ENCODE measurements around the gene BCAS1. TPM values are rescaled to one million over a fixed set of nuclear protein-coding genes. Genes with fewer than 3 reads are reported as not detected.

BCAS1 gene
- total and polyA plus RNA-seq, 10 of the 15 experiments (the other 5 are each of a cell fraction or from before 2014, with no cell fraction given) = 0.21 to 1.4 (median 0.55) TPM

DNA sequence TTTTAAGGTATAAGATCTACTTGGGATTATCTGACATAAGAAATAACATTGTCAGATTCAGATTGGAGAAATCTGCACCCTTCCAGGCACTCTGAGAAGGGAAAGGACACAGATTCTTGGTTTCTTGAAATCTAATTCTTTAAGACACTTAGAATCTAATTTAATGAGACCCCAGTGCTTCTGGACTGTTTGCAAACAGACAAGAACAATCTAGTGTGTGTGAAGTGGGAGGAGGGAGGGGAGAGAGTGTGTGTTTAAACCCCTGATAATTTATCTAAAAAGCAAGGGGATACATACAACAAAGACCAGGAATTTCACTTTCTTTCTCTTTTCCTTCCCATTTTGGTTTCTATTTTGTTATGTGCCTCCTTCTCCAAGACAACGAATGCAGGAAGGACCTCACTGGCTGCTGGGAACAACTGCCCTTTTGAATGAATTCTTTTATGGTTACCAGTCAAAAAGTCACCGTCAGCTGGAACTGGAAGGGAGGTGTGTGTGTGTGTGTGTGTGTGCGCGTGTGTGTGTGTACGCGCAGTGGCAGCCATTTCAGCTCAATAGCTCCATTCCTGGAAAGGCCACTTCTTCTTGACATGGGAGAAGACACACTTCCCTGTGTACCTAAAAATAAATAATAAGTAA, 129.4 kb downstream of the BCAS1 start (continued):
- TF ChIP-seq, protein P1, sequence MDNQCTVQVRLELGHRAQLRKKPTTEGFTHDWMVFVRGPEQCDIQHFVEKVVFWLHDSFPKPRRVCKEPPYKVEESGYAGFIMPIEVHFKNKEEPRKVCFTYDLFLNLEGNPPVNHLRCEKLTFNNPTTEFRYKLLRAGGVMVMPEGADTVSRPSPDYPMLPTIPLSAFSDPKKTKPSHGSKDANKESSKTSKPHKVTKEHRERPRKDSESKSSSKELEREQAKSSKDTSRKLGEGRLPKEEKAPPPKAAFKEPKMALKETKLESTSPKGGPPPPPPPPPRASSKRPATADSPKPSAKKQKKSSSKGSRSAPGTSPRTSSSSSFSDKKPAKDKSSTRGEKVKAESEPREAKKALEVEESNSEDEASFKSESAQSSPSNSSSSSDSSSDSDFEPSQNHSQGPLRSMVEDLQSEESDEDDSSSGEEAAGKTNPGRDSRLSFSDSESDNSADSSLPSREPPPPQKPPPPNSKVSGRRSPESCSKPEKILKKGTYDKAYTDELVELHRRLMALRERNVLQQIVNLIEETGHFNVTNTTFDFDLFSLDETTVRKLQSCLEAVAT (IDR thresholded peaks at IDR 0.05) = peak; percentile 20; the same call in 1 of the 2 replicates
- TF ChIP-seq RB1 (IDR thresholded peaks at IDR 0.05; ENCODE audit: borderline replicate concordance) (no peak), POLR2A (IDR thresholded peaks at IDR 0.05; ENCODE audit: low read depth, low read length) (no peak), POLR2AphosphoS2 (IDR thresholded peaks at IDR 0.05; ENCODE audit: low read depth, low read length) (no peak), NFIC (IDR thresholded peaks at IDR 0.05; ENCODE audit: low read depth, low read length) (no peak), EED (IDR thresholded peaks at IDR 0.05; ENCODE audit: low read depth) (no peak; the same call in 1 of the 2 replicates), IRF4 (IDR thresholded peaks at IDR 0.05; ENCODE audit: low read depth, low read length) (0 out of 2 replicates have a peak, but pooled peaks have one; percentile 16), SUPT20H (IDR thresholded peaks at IDR 0.05; ENCODE audit: borderline replicate concordance, control insufficient read depth, low read depth, low read length) (no peak), KLF5 (IDR thresholded peaks at IDR 0.05; ENCODE audit: partially characterized antibody) (no peak)
- TF ChIP-seq, protein P2, sequence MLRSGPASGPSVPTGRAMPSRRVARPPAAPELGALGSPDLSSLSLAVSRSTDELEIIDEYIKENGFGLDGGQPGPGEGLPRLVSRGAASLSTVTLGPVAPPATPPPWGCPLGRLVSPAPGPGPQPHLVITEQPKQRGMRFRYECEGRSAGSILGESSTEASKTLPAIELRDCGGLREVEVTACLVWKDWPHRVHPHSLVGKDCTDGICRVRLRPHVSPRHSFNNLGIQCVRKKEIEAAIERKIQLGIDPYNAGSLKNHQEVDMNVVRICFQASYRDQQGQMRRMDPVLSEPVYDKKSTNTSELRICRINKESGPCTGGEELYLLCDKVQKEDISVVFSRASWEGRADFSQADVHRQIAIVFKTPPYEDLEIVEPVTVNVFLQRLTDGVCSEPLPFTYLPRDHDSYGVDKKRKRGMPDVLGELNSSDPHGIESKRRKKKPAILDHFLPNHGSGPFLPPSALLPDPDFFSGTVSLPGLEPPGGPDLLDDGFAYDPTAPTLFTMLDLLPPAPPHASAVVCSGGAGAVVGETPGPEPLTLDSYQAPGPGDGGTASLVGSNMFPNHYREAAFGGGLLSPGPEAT (IDR thresholded peaks at IDR 0.05; ENCODE audit: low read depth) = peak; percentile 54; the same call in 1 of the 2 replicates
